ENCODE measurements around the gene TEAD3. TPM values are rescaled to one million over a fixed set of nuclear protein-coding genes. Genes with fewer than 3 reads are reported as not detected.

TEAD3 gene
- total RNA-seq, 2 experiments from 2014 or later: not detected

GRCh38 chr6:35457907-35458306, 39.0 kb downstream of the TEAD3 start:
- DNase-seq (ENCODE audit: low spot score): no peak
- Histone ChIP-seq H3K9me3 (ENCODE audit: low read length) (no peaks in the 10 kb centered on the region), H3K36me3 (ENCODE audit: insufficient read depth, low read length) (peaks cover 70% of the 10 kb centered on the region), H2AFZ (ENCODE audit: low read length) (no peak overlapping the region), H3K4me2 (ENCODE audit: low read length) (no peak overlapping the region), H3K27ac (ENCODE audit: low read depth, low read length, poor library complexity, severe bottlenecking) (no peak overlapping the region), H3K4me3 (ENCODE audit: low read depth, low read length, poor library complexity, severe bottlenecking) (no peak overlapping the region), H3K9me2 (ENCODE audit: insufficient read depth, low read length) (no peaks in the 10 kb centered on the region), H4K20me1 (ENCODE audit: insufficient read depth, low read length) (peaks cover 6% of the 10 kb centered on the region; the same call in 1 of the 2 replicates), H3K79me2 (ENCODE audit: insufficient read depth, low read depth, low read length) (peaks cover 9% of the 10 kb centered on the region; the same call in 1 of the 2 replicates), H3K4me1 (ENCODE audit: insufficient read depth, low read length, poor library complexity, severe bottlenecking) (peaks cover 26% of the 10 kb centered on the region)
- intact Hi-C loops (cut with micrococcal nuclease; ENCODE audit: unreplicated experiment): loop anchor here (10.0 kb wide), 1 partner anchor 973 kb away; no protein-coding TSS in a partner anchor
- ChIA-PET POLR2A (no interaction called here), CTCF (ENCODE audit: unreplicated experiment) (no interaction called here)
- no peak for TF ChIP-seq EZH2phosphoT487 (IDR thresholded peaks at IDR 0.05; ENCODE audit: borderline replicate concordance, low read depth, low read length)
- no peak for TF ChIP-seq CTCF (conservative IDR thresholded peaks at IDR 0.05; ENCODE audit: low read length)
- no TSS peak for BruUV-seq (replicated peaks)

- peaks cover 43% of the 10 kb centered on the region for H3K36me3 ChIP-seq (ENCODE audit: insufficient read depth, low read length)
- H3K9me2 ChIP-seq (ENCODE audit: insufficient read depth, low read length): no peaks in the 10 kb centered on the region
- BruUV-seq (replicated peaks): no TSS peak
- ChIA-PET POLR2A (interaction anchor here (1.1 kb wide), 1 partner anchor 17 kb away, joined by 3 read pairs; no protein-coding TSS in a partner anchor), CTCF (ENCODE audit: unreplicated experiment) (no interaction called here)
- H3K4me1 ChIP-seq (ENCODE audit: insufficient read depth, low read length, poor library complexity, severe bottlenecking): peaks cover 37% of the 10 kb centered on the region
- intact Hi-C loops (cut with micrococcal nuclease; ENCODE audit: unreplicated experiment): loop anchor here (10.0 kb wide), 1 partner anchor 970 kb away; no protein-coding TSS in a partner anchor
- H3K79me2 ChIP-seq (ENCODE audit: insufficient read depth, low read depth, low read length): peaks cover 12% of the 10 kb centered on the region; the same call in 1 of the 2 replicates
- peaks cover 9% of the 10 kb centered on the region; the same call in 1 of the 2 replicates for H4K20me1 ChIP-seq (ENCODE audit: insufficient read depth, low read length)
- H3K4me2 ChIP-seq (ENCODE audit: low read length): peak overlapping the region; percentile 87
- no peak overlapping the region for H3K4me3 ChIP-seq (ENCODE audit: low read depth, low read length, poor library complexity, severe bottlenecking)
- no peak overlapping the region for H3K27ac ChIP-seq (ENCODE audit: low read depth, low read length, poor library complexity, severe bottlenecking)
- no peak for DNase-seq (ENCODE audit: low spot score)
- no peak overlapping the region for H2AFZ ChIP-seq (ENCODE audit: low read length)
- TF ChIP-seq EZH2phosphoT487 (IDR thresholded peaks at IDR 0.05; ENCODE audit: borderline replicate concordance, low read depth, low read length) (no peak), CTCF (conservative IDR thresholded peaks at IDR 0.05; ENCODE audit: low read length) (no peak)
- no peaks in the 10 kb centered on the region for H3K9me3 ChIP-seq (ENCODE audit: low read length)
These were observed 42.3 kb downstream of the TEAD3 start for GRCh38 chr6:35454391-35455110.

- Histone ChIP-seq H3K4me2 (ENCODE audit: low read length) (peak overlapping the region; percentile 87), H2AFZ (ENCODE audit: low read length) (peak overlapping the region; percentile 34; the same call in 1 of the 2 replicates), H3K4me3 (ENCODE audit: low read depth, low read length, poor library complexity, severe bottlenecking) (peak overlapping the region; percentile 85), H3K9me2 (ENCODE audit: insufficient read depth, low read length) (no peaks in the 10 kb centered on the region), H3K9me3 (ENCODE audit: low read length) (no peaks in the 10 kb centered on the region), H4K20me1 (ENCODE audit: insufficient read depth, low read length) (peaks cover 9% of the 10 kb centered on the region; the same call in 1 of the 2 replicates), H3K27ac (ENCODE audit: low read depth, low read length, poor library complexity, severe bottlenecking) (no peak overlapping the region), H3K36me3 (ENCODE audit: insufficient read depth, low read length) (peaks cover 31% of the 10 kb centered on the region), H3K79me2 (ENCODE audit: insufficient read depth, low read depth, low read length) (peaks cover 12% of the 10 kb centered on the region; the same call in 1 of the 2 replicates), H3K4me1 (ENCODE audit: insufficient read depth, low read length, poor library complexity, severe bottlenecking) (peaks cover 37% of the 10 kb centered on the region)
- intact Hi-C loops (cut with micrococcal nuclease; ENCODE audit: unreplicated experiment): loop anchor here (10.0 kb wide), 1 partner anchor 968 kb away; no protein-coding TSS in a partner anchor
- DNase-seq (ENCODE audit: low spot score): no peak
- ChIA-PET CTCF (ENCODE audit: unreplicated experiment) (no interaction called here), POLR2A (interaction anchor here (0.5 to 1.0 kb wide), 2 partner anchors 14 to 108 kb away, joined by 3 read pairs; no protein-coding TSS in a partner anchor)
- BruUV-seq (replicated peaks): TSS peak; percentile 81
- TF ChIP-seq EZH2phosphoT487 (IDR thresholded peaks at IDR 0.05; ENCODE audit: borderline replicate concordance, low read depth, low read length) (no peak), CTCF (conservative IDR thresholded peaks at IDR 0.05; ENCODE audit: low read length) (no peak)
These were observed 43.6 kb downstream of the TEAD3 start for GRCh38 chr6:35453236-35453635.
